ENCODE data around the gene NFIC. TPM values are rescaled to one million over a fixed set of nuclear protein-coding genes. Genes with fewer than 3 reads are reported as not detected.

The NFIC gene
- total RNA-seq, 1 experiment from 2014 or later = 85.5 TPM

DNA sequence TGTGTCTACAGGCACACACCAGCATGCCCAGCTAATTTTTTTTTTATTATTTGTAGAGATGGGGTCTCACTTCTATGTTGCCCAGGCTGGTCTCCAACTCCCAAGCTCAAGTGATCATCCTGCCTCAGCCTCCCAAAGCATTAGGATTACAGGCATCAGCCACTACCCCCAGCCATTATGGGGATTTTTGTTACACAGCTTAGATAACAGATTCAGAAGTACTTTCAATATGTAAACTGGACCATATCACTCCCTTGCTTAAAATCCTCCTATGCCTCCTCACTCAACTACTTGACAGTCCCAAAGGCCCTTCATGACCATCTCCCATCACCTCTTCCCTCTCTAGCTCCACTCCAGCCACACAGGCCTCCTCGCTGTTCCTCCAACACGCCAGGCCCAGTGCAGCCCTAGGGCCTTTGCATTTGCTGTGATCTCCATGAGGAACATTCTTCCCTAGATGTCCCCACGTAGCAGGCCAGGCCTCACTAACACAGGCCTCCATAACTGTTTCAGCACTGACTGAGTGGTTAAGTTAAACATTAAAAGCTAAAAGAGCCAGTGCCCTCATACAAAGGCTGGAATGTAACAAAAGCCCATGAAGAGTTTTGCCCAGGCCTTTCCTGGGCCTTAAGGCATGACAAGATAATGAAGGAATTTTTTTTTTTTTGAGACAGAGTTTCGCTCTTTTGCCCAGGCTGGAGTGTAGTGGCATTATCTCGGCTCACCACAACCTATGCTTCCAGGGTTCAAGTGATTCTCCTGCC lies 131.6 kb downstream of the NFIC start:
- no peak for TF ChIP-seq CTCF (IDR thresholded peaks at IDR 0.05; ENCODE audit: unreplicated experiment)
- no peak for DNase-seq (ENCODE audit: unreplicated experiment)
- peaks cover 17% of the 10 kb centered on the region for H3K4me1 Mint-ChIP-seq (ENCODE audit: insufficient read depth, unreplicated experiment)
- H3K4me3 Mint-ChIP-seq (ENCODE audit: unreplicated experiment) = no peak overlapping the region
- H3K27ac Mint-ChIP-seq (ENCODE audit: low read depth, unreplicated experiment) = peak overlapping the region; percentile 79
- ChIA-PET CTCF (interaction anchor here (0.7 to 1.4 kb wide), 2 partner anchors 13 to 388 kb away, joined by 4 read pairs; no protein-coding TSS in a partner anchor), POLR2A (interaction anchor here (0.5 to 1.5 kb wide), 4 partner anchors 11 to 1140 kb away, joined by 3 to 4 read pairs (median 4); no protein-coding TSS in a partner anchor)
- H3K27me3 Mint-ChIP-seq (ENCODE audit: insufficient read depth, unreplicated experiment) = no peaks in the 10 kb centered on the region
- intact Hi-C loops (cut with micrococcal nuclease) = no loop called here
- H3K9me3 Mint-ChIP-seq (ENCODE audit: unreplicated experiment) = no peaks in the 10 kb centered on the region
- H3K36me3 Mint-ChIP-seq (ENCODE audit: insufficient read depth, unreplicated experiment) = peaks cover 43% of the 10 kb centered on the region
- BruUV-seq (replicated peaks) = no TSS peak

DNA sequence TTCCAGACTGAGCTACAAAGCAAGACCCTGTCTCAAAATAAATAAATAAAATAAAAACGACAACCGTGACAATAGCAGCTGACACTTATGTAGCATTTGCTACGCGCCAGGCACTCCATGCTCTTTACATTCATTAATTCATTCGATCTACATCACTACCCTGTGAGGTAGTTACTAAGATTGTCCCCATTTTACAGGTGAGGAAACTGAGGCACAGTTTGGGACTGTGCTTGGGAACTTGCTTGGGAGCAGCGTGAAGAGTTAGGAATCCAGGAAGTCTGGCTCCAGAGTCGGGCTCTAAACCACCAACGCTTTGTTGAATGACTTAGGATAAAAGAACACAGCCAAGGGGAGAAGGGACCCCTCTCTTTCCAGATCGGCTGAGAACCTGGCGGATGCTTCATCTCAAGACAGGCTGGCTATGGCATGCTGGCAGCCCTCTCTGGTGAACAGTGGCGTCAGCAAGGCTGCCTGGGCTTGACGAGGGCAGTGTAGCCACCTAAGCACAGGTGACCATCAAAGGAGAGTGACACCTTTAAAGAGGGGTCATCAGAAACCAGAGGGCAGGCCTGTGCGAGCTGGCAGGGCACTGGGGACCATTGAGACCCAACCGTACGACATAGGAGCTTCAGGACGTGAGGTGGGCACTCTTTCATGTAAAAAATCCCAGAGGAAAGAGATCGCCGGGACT lies 133.5 kb downstream of the NFIC start:
- TSS peak; percentile 62 for BruUV-seq (replicated peaks)
- H3K27ac Mint-ChIP-seq (ENCODE audit: low read depth, unreplicated experiment) = peak overlapping the region; percentile 99
- intact Hi-C loops (cut with micrococcal nuclease) = no loop called here
- TF ChIP-seq CTCF (IDR thresholded peaks at IDR 0.05; ENCODE audit: unreplicated experiment) = no peak
- no peaks in the 10 kb centered on the region for H3K9me3 Mint-ChIP-seq (ENCODE audit: unreplicated experiment)
- H3K4me1 Mint-ChIP-seq (ENCODE audit: insufficient read depth, unreplicated experiment) = peaks cover 17% of the 10 kb centered on the region
- DNase-seq (ENCODE audit: unreplicated experiment) = no peak
- H3K36me3 Mint-ChIP-seq (ENCODE audit: insufficient read depth, unreplicated experiment) = peaks cover 26% of the 10 kb centered on the region
- CTCF ChIA-PET = interaction anchor here (0.6 to 2.1 kb wide), 2 partner anchors 27 kb away, joined by 3 to 8 read pairs; no protein-coding TSS in a partner anchor
- POLR2A ChIA-PET = interaction anchor here (0.5 to 1.7 kb wide), 7 partner anchors 10 to 701 kb away, joined by 3 to 10 read pairs (median 4); partner anchors contain the start of genes SMIM24 and SMIM44
- no peaks in the 10 kb centered on the region for H3K27me3 Mint-ChIP-seq (ENCODE audit: insufficient read depth, unreplicated experiment)
- peak overlapping the region; percentile 97 for H3K4me3 Mint-ChIP-seq (ENCODE audit: unreplicated experiment)

DNA sequence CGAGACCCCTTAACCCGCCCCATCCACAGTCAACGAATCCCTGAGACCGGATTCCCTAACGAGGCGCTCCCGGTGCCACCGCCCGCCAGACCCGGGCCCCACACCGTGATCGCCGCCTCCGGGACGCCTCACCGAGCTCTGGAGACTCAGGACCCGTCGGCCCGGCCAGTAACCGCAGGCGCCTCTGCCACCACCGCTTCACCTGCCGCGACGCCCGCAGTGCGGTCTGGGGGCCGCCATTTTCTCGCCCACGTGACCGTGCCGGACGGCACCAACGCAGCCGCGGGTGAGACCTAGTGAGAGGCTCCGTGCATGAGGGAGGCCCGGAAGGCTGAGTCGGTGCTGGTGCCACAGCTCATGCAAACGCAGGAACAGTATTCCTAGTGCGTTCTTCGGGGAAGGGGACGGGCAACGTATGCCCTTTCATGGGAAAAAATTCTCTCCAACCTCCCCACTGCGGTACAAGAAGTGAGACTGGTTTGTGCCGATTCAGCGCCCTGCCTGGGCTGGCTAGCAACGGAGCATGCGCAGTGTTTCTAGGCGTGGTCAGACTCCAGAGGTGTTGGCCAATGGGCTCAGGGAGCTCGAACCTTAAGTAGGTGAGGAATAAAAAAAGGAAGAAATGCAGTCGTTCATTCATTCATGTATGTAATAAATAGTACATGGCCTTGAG lies 134.2 kb downstream of the NFIC start, which contains the start of gene DOHH:
Gene DOHH, minus strand, starts transcription at position 246 of the 673 bp plus-strand sequence. CDS start 3,860 bp downstream, outside the sequence.
- BruUV-seq (replicated peaks) = no TSS peak
- ChIA-PET POLR2A (interaction anchor here (0.6 to 1.7 kb wide), 18 partner anchors 9 to 1320 kb away, joined by 3 to 10 read pairs (median 4); partner anchors contain the start of genes SMIM24 and SMIM44), CTCF (interaction anchor here (0.6 to 2.1 kb wide), 2 partner anchors 28 to 57 kb away, joined by 3 to 8 read pairs; no protein-coding TSS in a partner anchor)
- Mint-ChIP-seq H3K36me3 (ENCODE audit: insufficient read depth, unreplicated experiment) (peaks cover 21% of the 10 kb centered on the region), H3K27ac (ENCODE audit: low read depth, unreplicated experiment) (peak within 1 kb of the TSS; percentile 99), H3K4me1 (ENCODE audit: insufficient read depth, unreplicated experiment) (peaks cover 17% of the 10 kb centered on the region), H3K4me3 (ENCODE audit: unreplicated experiment) (peak within 1 kb of the TSS; percentile 97), H3K27me3 (ENCODE audit: insufficient read depth, unreplicated experiment) (no peaks in the 10 kb centered on the region), H3K9me3 (ENCODE audit: unreplicated experiment) (no peaks in the 10 kb centered on the region)
- TF ChIP-seq CTCF (IDR thresholded peaks at IDR 0.05; ENCODE audit: unreplicated experiment) = no peak
- peak; percentile 97 for DNase-seq (ENCODE audit: unreplicated experiment)
- intact Hi-C loops (cut with micrococcal nuclease) = no loop called here

Data from MCF 10A (cell line).